MM.1S (cell line): Measurements from ENCODE around the gene LTB.

Experiments used
- EZH2phosphoT487 ChIP-seq: fragments of 300-600 bp; sonication (generic); IDR thresholded peaks from 2 replicates; pipeline ENCODE4 v1.6.1; 2018; ENCODE audit warnings: antibody characterized with exemption, low read length
- TF ChIP-seq, protein P1 (sequence below): fragments of 300-600 bp; sonication (generic); IDR thresholded peaks from 2 replicates; pipeline ENCODE4 v1.5.1; 2016; ENCODE audit warnings: antibody characterized with exemption, low read length, mixed read lengths

DNA sequence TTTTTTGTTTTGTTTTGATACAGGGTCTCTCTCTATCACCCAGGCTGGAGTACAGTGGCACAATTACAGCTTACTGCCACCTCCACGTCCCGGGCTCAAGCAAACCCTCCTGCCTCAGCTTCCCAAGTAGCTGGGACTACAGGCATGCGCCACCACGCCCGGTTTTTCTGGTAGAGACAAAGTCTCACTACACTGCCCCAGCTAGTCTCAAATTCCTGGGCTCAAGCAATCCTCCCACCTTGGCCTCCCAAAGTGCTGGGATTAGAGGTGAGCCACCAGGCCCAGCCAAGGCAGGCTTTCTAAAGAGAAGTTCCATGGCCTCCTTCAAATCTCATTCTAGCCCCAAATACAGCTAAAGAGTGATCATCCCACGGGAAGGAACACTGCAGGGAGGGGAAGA lies 48.2 kb downstream of the LTB start:
- TF ChIP-seq, protein P1, sequence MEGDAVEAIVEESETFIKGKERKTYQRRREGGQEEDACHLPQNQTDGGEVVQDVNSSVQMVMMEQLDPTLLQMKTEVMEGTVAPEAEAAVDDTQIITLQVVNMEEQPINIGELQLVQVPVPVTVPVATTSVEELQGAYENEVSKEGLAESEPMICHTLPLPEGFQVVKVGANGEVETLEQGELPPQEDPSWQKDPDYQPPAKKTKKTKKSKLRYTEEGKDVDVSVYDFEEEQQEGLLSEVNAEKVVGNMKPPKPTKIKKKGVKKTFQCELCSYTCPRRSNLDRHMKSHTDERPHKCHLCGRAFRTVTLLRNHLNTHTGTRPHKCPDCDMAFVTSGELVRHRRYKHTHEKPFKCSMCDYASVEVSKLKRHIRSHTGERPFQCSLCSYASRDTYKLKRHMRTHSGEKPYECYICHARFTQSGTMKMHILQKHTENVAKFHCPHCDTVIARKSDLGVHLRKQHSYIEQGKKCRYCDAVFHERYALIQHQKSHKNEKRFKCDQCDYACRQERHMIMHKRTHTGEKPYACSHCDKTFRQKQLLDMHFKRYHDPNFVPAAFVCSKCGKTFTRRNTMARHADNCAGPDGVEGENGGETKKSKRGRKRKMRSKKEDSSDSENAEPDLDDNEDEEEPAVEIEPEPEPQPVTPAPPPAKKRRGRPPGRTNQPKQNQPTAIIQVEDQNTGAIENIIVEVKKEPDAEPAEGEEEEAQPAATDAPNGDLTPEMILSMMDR: no peak
- no peak for TF ChIP-seq EZH2phosphoT487
